ENCODE measurements around the gene LRRC27.

DNA sequence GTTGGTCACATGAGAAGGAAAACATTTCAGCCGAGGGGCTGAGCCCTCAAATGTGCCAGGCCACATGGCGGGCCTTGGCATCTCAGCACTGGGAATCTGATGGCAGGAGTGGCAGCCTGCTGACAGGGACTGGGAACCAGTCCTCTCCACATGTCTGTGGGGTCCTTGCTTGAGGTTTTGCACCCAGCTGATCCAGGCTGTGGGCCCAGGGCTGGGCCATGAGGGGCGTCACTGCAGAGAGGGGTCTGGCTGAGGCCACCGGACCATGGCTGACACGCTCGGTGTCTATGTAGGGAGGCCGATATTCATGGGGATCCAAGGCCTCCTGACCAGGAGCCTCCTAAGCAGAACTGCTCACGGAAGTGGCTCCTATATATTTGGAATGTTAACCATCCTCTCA is 34.0 kb downstream of the LRRC27 start:
- TF ChIP-seq CREB1 (IDR thresholded peaks at IDR 0.05; ENCODE audit: low read depth) (no peak), RAD21 (IDR thresholded peaks at IDR 0.05; ENCODE audit: low read depth) (no peak), YY1 (IDR thresholded peaks at IDR 0.05; ENCODE audit: low read depth) (no peak)
- TF ChIP-seq, protein P1, sequence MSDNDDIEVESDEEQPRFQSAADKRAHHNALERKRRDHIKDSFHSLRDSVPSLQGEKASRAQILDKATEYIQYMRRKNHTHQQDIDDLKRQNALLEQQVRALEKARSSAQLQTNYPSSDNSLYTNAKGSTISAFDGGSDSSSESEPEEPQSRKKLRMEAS (IDR thresholded peaks at IDR 0.05): no peak
- TF ChIP-seq, protein P2, sequence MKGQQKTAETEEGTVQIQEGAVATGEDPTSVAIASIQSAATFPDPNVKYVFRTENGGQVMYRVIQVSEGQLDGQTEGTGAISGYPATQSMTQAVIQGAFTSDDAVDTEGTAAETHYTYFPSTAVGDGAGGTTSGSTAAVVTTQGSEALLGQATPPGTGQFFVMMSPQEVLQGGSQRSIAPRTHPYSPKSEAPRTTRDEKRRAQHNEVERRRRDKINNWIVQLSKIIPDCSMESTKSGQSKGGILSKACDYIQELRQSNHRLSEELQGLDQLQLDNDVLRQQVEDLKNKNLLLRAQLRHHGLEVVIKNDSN (IDR thresholded peaks at IDR 0.05): no peak
